MCF 10A (cell line): Measurements from ENCODE around the gene TRIM67. TPM values are rescaled to one million over a fixed set of nuclear protein-coding genes. Genes with fewer than 3 reads are reported as not detected.
A peak's percentile ranks its signal among the peaks of the same experiment; 100 is the strongest.

Experiments
- BruUV-seq: library from RNA; stranded (reverse); fragments of 400-500 nt; replicated peaks from 2 replicates; lab custom pipeline; 2021; lab: Mats Ljungman, UMichigan
- CTCF ChIA-PET: fragments of 300-600 bp; sonication (Branson Sonifier 250); formaldehyde crosslinking; extraction: SDS; loops from one replicate; lab custom pipeline; 2021; ENCODE audit warnings: antibody characterized with exemption, inconsistent platforms; lab: Yijun Ruan, JAX
- POLR2A ChIA-PET: fragments of 300-600, 350-650 bp; sonication (Branson Sonifier 250); formaldehyde crosslinking; extraction: SDS; loops from one replicate; lab custom pipeline; 2020; ENCODE audit warnings: antibody characterized with exemption, inconsistent platforms; lab: Yijun Ruan, JAX
- DNase-seq: peaks from one replicate; pipeline ENCODE4 v3.0.0-alpha.2; 2018; ENCODE audit not compliant: unreplicated experiment
- H3K27ac Mint-ChIP-seq: one replicate; pipeline ENCODE4 v1.8.0; 2022; ENCODE audit warnings: mild to moderate bottlenecking, low read depth, mixed read lengths; ENCODE audit not compliant: unreplicated experiment
- H3K27me3 Mint-ChIP-seq: one replicate; pipeline ENCODE4 v1.8.0; 2022; ENCODE audit warnings: mixed read lengths; ENCODE audit not compliant: insufficient read depth, unreplicated experiment
- H3K36me3 Mint-ChIP-seq: one replicate; pipeline ENCODE4 v1.8.0; 2022; ENCODE audit warnings: mild to moderate bottlenecking, moderate library complexity, mixed read lengths; ENCODE audit not compliant: insufficient read depth, unreplicated experiment
- H3K4me1 Mint-ChIP-seq: one replicate; pipeline ENCODE4 v1.8.0; 2022; ENCODE audit warnings: mixed read lengths; ENCODE audit not compliant: insufficient read depth, unreplicated experiment
- H3K4me3 Mint-ChIP-seq: one replicate; pipeline ENCODE4 v1.8.0; 2022; ENCODE audit warnings: mild to moderate bottlenecking, moderate library complexity, mixed read lengths; ENCODE audit not compliant: unreplicated experiment
- H3K9me3 Mint-ChIP-seq: one replicate; pipeline ENCODE4 v1.8.0; 2022; ENCODE audit warnings: mixed read lengths; ENCODE audit not compliant: unreplicated experiment
- CTCF ChIP-seq: fragments of 200-600 bp; IDR thresholded peaks from one replicate; pipeline ENCODE4 v1.8.0; 2022; ENCODE audit warnings: antibody characterized with exemption, mild to moderate bottlenecking; ENCODE audit not compliant: unreplicated experiment
- intact Hi-C: fragments of 100-400 bp; cut with micrococcal nuclease; formaldehyde crosslinking; loops from 2 replicates; pipeline ENCODE4 v1.14.1; 2022
- total RNA-seq: library from RNA; stranded (reverse); gene quantifications from 2 replicates; pipeline ENCODE4 v1.2.3, GENCODE V29; 2022

Gene TRIM67
- total RNA-seq, 1 experiment from 2014 or later: not detected

GRCh38 chr1:231236938-231237337, 75.1 kb downstream of the TRIM67 start:
- Mint-ChIP-seq H3K9me3 (no peaks in the 10 kb centered on the region), H3K36me3 (peaks cover 62% of the 10 kb centered on the region), H3K27ac (no peak overlapping the region), H3K4me1 (peaks cover 28% of the 10 kb centered on the region), H3K4me3 (no peak overlapping the region), H3K27me3 (no peaks in the 10 kb centered on the region)
- POLR2A ChIA-PET: interaction anchor here (0.8 kb wide), 1 partner anchor 17 kb away, joined by 3 read pairs; no protein-coding TSS in a partner anchor
- no TSS peak for BruUV-seq
- intact Hi-C loops: no loop called here
- no peak for TF ChIP-seq CTCF
- CTCF ChIA-PET: interaction anchor here (1.2 kb wide), 1 partner anchor 19 kb away, joined by 3 read pairs; no protein-coding TSS in a partner anchor
- DNase-seq: no peak

GRCh38 chr1:231238298-231238697, 76.4 kb downstream of the TRIM67 start:
- intact Hi-C loops: no loop called here
- Mint-ChIP-seq H3K27ac (no peak overlapping the region), H3K36me3 (peaks cover 62% of the 10 kb centered on the region), H3K4me3 (no peak overlapping the region), H3K4me1 (peaks cover 42% of the 10 kb centered on the region), H3K27me3 (no peaks in the 10 kb centered on the region), H3K9me3 (no peaks in the 10 kb centered on the region)
- ChIA-PET CTCF (interaction anchor here (0.6 to 2.3 kb wide), 5 partner anchors 10 to 1333 kb away, joined by 3 to 9 read pairs (median 3); no protein-coding TSS in a partner anchor), POLR2A (interaction anchor here (2.2 to 6.5 kb wide), 2 partner anchors 22 to 99 kb away, joined by 10 to 343 read pairs; partner anchors contain the start of genes EXOC8 and SPRTN)
- DNase-seq: no peak
- no peak for TF ChIP-seq CTCF
- no TSS peak for BruUV-seq

DNA sequence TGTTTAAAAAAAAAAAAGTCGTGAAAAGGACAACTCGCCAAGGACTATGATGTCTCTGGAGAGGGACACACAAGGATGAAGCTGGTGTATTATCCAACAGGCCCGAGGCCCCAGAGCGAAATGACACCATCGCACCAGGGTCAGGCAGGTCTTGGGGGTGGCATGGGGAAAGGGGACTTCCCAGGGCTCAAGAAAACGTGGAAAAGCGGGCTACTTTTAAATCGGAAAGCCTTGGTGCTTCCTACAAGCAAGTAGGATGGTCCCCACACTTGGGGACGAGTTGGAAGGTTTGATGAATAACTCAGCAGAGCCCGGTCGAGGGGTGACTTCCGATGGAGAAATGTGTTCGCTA, 78.6 kb downstream of the TRIM67 start:
- no peaks in the 10 kb centered on the region for H3K27me3 Mint-ChIP-seq
- H3K27ac Mint-ChIP-seq: peak overlapping the region; percentile 97
- no peak for TF ChIP-seq CTCF
- intact Hi-C loops: no loop called here
- peaks cover 52% of the 10 kb centered on the region for H3K4me1 Mint-ChIP-seq
- BruUV-seq: TSS peak; percentile 62
- CTCF ChIA-PET: interaction anchor here (0.6 to 1.9 kb wide), 4 partner anchors 26 to 516 kb away, joined by 3 to 6 read pairs (median 3); partner anchors contain the start of genes EXOC8 and SPRTN
- POLR2A ChIA-PET: interaction anchor here (0.6 to 6.5 kb wide), 30 partner anchors 9 to 972 kb away, joined by 3 to 343 read pairs (median 4); partner anchors contain the start of genes ARV1, EGLN1, EXOC8 and SPRTN
- peak; percentile 48 for DNase-seq
- H3K4me3 Mint-ChIP-seq: peak overlapping the region; percentile 85
- no peaks in the 10 kb centered on the region for H3K9me3 Mint-ChIP-seq
- H3K36me3 Mint-ChIP-seq: peaks cover 43% of the 10 kb centered on the region

GRCh38 chr1:231240883-231241735, 79.3 kb downstream of the TRIM67 start, which contains the start of gene GNPAT:
TSS of gene GNPAT (plus strand) at chr1:231241212. CDS start at chr1:231241379, 167 bp downstream.
- ChIA-PET CTCF (interaction anchor here (0.6 to 1.7 kb wide), 12 partner anchors 11 to 515 kb away, joined by 3 to 10 read pairs (median 4); no protein-coding TSS in a partner anchor), POLR2A (interaction anchor here (0.6 to 6.5 kb wide), 60 partner anchors 8 to 971 kb away, joined by 3 to 343 read pairs (median 4); partner anchors contain the start of genes ARV1, EGLN1, EXOC8 and SPRTN)
- H3K27ac Mint-ChIP-seq: peak within 1 kb of the TSS; percentile 97
- peaks cover 37% of the 10 kb centered on the region for H3K36me3 Mint-ChIP-seq
- intact Hi-C loops: loop anchor here (1.0 kb wide), 2 partner anchors 96 to 349 kb away; partner anchors contain the start of gene EXOC8
- H3K9me3 Mint-ChIP-seq: no peaks in the 10 kb centered on the region
- peaks cover 50% of the 10 kb centered on the region for H3K4me1 Mint-ChIP-seq
- TF ChIP-seq CTCF: no peak
- peak; percentile 95 for DNase-seq
- H3K27me3 Mint-ChIP-seq: no peaks in the 10 kb centered on the region
- H3K4me3 Mint-ChIP-seq: peak within 1 kb of the TSS; percentile 85
- BruUV-seq: no TSS peak
